Heart left ventricle (tissue), 13 donors: ENCODE results near the gene B4GALT7.
"Not testable (repeated sequence)": the region's sequence is repeated elsewhere in the genome, so short reads cannot be mapped to it uniquely, and the experiment has no call there.

Experiments
- CTCF ChIP-seq, 12 donors: fragments of 200-600 bp; sonication (generic) in 4 of 12; IDR thresholded peaks; one replicate each; pipeline versions ENCODE4 v1.5.0 to v1.8.0; 2018 to 2022; ENCODE audit warnings: antibody characterized with exemption in 12 of 12, mild to moderate bottlenecking in 5 of 12
- POLR2A ChIP-seq, 2 donors: fragments of 450-650 bp; IDR thresholded peaks; one replicate each; pipeline ENCODE4 v1.6.1; 2017; ENCODE audit warnings: antibody characterized with exemption in 2 of 2, mild to moderate bottlenecking in 2 of 2, moderate library complexity in 2 of 2
- donor health status: ischemic (EF 13 %, LVEDD 7.1; RV severe dilation, severe dysfunction).
- donor health status: DM: no; HTN: yes; CAD: no.
- donor health status: DM: no; HTN: no; CAD: no.
- donor health status: ischemic (EF 25% LVEDD 6.9; RV normal size, moderate dysfunction).
- donor health status: ischemic (EF 25% LVEDD 5.7; RV mildly dilated, moderate dysfunction).
- donor health status: ischemic (EF 35%, LVEDD 5.7; RV mildly dilated, moderate dysfunction).
- donor health status: nonischemic (EF 11% LVEDD 7.7; RV severe dilation, severe dysfunction).
- donor health status: DM: yes; HTN: yes; CAD: no.
- donor health status: PGD.
- donor health status: ischemic (EF 29% LVEDD 5.4; RV normal size, mild dysfunction).
- donor health status: nonischemic (EF 23%, LVEDD 6.1; RV moderate dilation, normal function).

GRCh38 chr5:177630186-177630585, 30.3 kb downstream of the B4GALT7 start:
- not testable (repeated sequence) for TF ChIP-seq CTCF, POLR2A (IDR thresholded peaks at IDR 0.05)
